SU-DHL-6 (cell line): ENCODE data around the gene ZNF248.

Experiments
- H2AFZ ChIP-seq: fragments of 200-600 bp; sonication (generic); 2 replicates; pipeline ENCODE4 v1.6.1; 2014; ENCODE audit warnings: low read depth, mild to moderate bottlenecking, moderate library complexity, mixed read lengths, antibody characterized with exemption, low read length; ENCODE audit not compliant: severe bottlenecking
- H3F3A ChIP-seq: fragments of 200-600 bp; shearing (Covaris generic); 2 replicates; pipeline ENCODE4 v1.6.0; 2016; ENCODE audit warnings: antibody characterized with exemption, mild to moderate bottlenecking; ENCODE audit not compliant: insufficient read depth
- H3K27ac ChIP-seq: fragments of 200-600 bp; sonication (generic); 2 replicates; pipeline ENCODE4 v1.5.1; 2016; ENCODE audit warnings: low read depth, mild to moderate bottlenecking, low read length, moderate library complexity, mixed read lengths
- H3K27me3 ChIP-seq: fragments of 200-600 bp; sonication (generic), shearing (Covaris generic); 2 replicates; pipeline ENCODE4 v1.6.0; 2014; ENCODE audit warnings: mild to moderate bottlenecking, low read length
- H3K36me3 ChIP-seq: fragments of 200-600 bp; sonication (generic); 2 replicates; pipeline ENCODE4 v1.6.1; 2014; ENCODE audit warnings: mild to moderate bottlenecking, low read length, mixed read lengths
- H3K4me2 ChIP-seq: fragments of 300-600, 200-600 bp; shearing (Covaris generic), sonication (generic); 2 replicates; pipeline ENCODE4 v1.6.0; 2014; ENCODE audit warnings: low read length, low read depth, mild to moderate bottlenecking; ENCODE audit not compliant: poor library complexity, severe bottlenecking
- H3K4me3 ChIP-seq: fragments of 200-600 bp; sonication (generic); 2 replicates; pipeline ENCODE4 v1.5.1; 2014; ENCODE audit warnings: antibody characterized with exemption, low read length, mild to moderate bottlenecking, mixed read lengths; ENCODE audit not compliant: insufficient read depth, poor library complexity, severe bottlenecking
- H3K79me2 ChIP-seq: fragments of 200-600 bp; sonication (generic); 2 replicates; pipeline ENCODE4 v1.6.1; 2014; ENCODE audit warnings: mild to moderate bottlenecking, low read length, moderate library complexity; ENCODE audit not compliant: insufficient read depth
- H3K9ac ChIP-seq: fragments of 200-600 bp; sonication (generic); 2 replicates; pipeline ENCODE4 v1.7.0; 2014; ENCODE audit warnings: mild to moderate bottlenecking, low read length
- H3K9me2 ChIP-seq: fragments of 200-600 bp; sonication (generic); replicated peaks from 2 replicates; pipeline ENCODE4 v1.6.1; 2014; ENCODE audit warnings: low read length; ENCODE audit not compliant: insufficient read depth
- H3K9me3 ChIP-seq: fragments of 200-600 bp; sonication (generic); 2 replicates; pipeline ENCODE4 v1.6.1; 2014; ENCODE audit warnings: low read length, mixed read lengths; ENCODE audit not compliant: insufficient read depth
- H4K20me1 ChIP-seq: fragments of 200-600 bp; sonication (generic); 2 replicates; pipeline ENCODE4 v1.6.1; 2014; ENCODE audit warnings: low read depth, mild to moderate bottlenecking, antibody characterized with exemption, low read length, moderate library complexity, mixed read lengths
- EZH2phosphoT487 ChIP-seq: fragments of 200-600 bp; sonication (generic), shearing (Covaris generic); conservative IDR thresholded peaks from 2 replicates; pipeline ENCODE4 v1.6.1; 2018; ENCODE audit warnings: mild to moderate bottlenecking, antibody characterized with exemption, low read length, moderate library complexity, mixed read lengths
- TF ChIP-seq, protein P1 (sequence below): fragments of 200-600 bp; sonication (generic); IDR thresholded peaks from one replicate; pipeline ENCODE4 v1.5.1; 2017; ENCODE audit warnings: antibody characterized with exemption, mild to moderate bottlenecking, low read length, moderate library complexity; ENCODE audit not compliant: insufficient read depth, poor library complexity, severe bottlenecking

The ZNF248 gene

DNA sequence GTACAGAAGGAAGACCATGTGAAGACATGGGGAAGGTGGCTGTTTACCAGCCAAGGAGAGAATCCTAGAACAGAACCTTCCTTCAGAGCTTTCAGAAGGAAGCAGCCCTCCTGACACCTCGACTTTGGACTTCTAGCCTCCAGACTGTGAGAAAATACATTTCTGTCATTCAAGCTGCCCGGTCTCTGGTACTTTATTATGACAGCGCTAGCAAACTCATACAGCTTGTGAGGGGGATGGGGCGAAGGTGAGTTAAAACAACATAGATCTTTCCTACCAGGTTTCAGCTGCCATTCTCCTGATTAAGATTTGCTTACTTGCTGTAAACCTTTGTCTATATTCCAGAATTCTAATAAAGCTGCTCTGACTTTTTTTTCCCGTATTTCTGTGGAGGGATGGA lies 14.9 kb upstream of the ZNF248 start:
- no peak overlapping the region for H2AFZ ChIP-seq

DNA sequence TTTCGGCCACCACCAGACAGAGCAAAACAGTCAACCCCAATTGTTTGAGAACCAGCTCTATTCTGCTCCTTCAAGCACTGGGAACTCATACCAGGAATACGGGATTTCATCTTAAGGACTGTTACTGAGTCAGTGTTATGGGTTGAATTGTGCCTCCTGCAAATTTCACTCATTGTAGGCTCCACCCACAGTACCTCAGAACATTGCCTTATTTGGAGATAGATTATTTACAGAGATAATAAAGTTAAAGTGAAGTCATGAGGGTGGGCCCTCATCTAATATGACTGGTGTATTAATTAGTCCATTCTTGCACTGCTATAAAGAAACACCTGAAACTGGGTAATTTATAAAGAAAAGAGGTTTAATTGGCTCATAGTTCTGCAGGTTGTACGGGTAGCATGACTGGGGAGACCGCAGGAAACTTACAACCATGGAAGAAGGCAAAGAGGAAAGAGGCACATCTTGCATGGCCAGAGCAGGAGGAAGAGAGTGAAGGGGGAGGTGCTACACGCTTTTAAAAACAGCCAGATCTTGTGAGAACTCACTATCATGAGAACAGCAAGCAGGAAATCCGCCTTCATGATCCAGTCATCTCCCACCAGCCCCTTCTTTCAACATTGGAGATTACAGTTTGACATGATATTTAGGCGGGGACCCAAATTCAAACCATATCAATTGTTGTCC lies 14.3 kb upstream of the ZNF248 start:
- H3K27ac ChIP-seq, result no peak overlapping the region
- TF ChIP-seq, protein P1, sequence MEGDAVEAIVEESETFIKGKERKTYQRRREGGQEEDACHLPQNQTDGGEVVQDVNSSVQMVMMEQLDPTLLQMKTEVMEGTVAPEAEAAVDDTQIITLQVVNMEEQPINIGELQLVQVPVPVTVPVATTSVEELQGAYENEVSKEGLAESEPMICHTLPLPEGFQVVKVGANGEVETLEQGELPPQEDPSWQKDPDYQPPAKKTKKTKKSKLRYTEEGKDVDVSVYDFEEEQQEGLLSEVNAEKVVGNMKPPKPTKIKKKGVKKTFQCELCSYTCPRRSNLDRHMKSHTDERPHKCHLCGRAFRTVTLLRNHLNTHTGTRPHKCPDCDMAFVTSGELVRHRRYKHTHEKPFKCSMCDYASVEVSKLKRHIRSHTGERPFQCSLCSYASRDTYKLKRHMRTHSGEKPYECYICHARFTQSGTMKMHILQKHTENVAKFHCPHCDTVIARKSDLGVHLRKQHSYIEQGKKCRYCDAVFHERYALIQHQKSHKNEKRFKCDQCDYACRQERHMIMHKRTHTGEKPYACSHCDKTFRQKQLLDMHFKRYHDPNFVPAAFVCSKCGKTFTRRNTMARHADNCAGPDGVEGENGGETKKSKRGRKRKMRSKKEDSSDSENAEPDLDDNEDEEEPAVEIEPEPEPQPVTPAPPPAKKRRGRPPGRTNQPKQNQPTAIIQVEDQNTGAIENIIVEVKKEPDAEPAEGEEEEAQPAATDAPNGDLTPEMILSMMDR, result no peak
- TF ChIP-seq EZH2phosphoT487, result no peak
- H4K20me1 ChIP-seq, result no peaks in the 10 kb centered on the region
- H3K9me3 ChIP-seq, result no peaks in the 10 kb centered on the region
- no peaks in the 10 kb centered on the region for H3F3A ChIP-seq
- no peak overlapping the region for H3K4me2 ChIP-seq
- no peak overlapping the region for H2AFZ ChIP-seq
- no peak overlapping the region for H3K4me3 ChIP-seq
- H3K9ac ChIP-seq, result no peak overlapping the region
- H3K27me3 ChIP-seq, result no peaks in the 10 kb centered on the region
- H3K36me3 ChIP-seq, result no peaks in the 10 kb centered on the region
- H3K79me2 ChIP-seq, result no peaks in the 10 kb centered on the region
- no peaks in the 10 kb centered on the region for H3K9me2 ChIP-seq

More for the DNA sequence above, 14.9 kb upstream of the ZNF248 start:
- no peaks in the 10 kb centered on the region for H3K36me3 ChIP-seq
- no peak overlapping the region for H3K4me2 ChIP-seq
- no peaks in the 10 kb centered on the region for H3K79me2 ChIP-seq
- H3K9me3 ChIP-seq, result no peaks in the 10 kb centered on the region
- H3F3A ChIP-seq, result no peaks in the 10 kb centered on the region
- no peak overlapping the region for H3K27ac ChIP-seq
- no peak overlapping the region for H3K4me3 ChIP-seq
- no peaks in the 10 kb centered on the region for H3K27me3 ChIP-seq
- no peaks in the 10 kb centered on the region for H4K20me1 ChIP-seq
- no peaks in the 10 kb centered on the region for H3K9me2 ChIP-seq
- TF ChIP-seq, protein P1, result no peak
- no peak for TF ChIP-seq EZH2phosphoT487
- no peak overlapping the region for H3K9ac ChIP-seq

DNA sequence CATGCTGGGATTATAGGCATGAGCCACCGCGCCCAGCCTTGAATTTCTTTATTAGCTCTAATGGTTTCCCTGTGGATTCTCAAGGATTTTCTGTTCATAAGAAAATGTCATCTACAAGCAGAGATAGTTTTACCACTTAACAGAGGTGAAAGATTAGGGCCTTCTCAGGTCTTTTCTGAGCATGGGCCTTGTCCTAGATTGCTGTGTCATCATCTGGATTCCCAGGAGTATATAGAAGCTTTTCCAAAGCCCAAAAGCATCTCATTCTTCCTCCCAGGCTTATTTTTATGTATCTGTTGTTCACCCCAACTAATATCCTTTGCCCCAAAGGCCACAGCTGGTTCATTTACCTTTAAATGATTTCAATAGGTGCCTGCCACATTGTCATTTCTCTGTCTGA lies 13.7 kb upstream of the ZNF248 start:
- no peaks in the 10 kb centered on the region for H3K36me3 ChIP-seq
- H3K9me2 ChIP-seq, result no peaks in the 10 kb centered on the region
- no peaks in the 10 kb centered on the region for H3K27me3 ChIP-seq
- no peak overlapping the region for H2AFZ ChIP-seq
- H3K9ac ChIP-seq, result no peak overlapping the region
- no peaks in the 10 kb centered on the region for H3F3A ChIP-seq
- no peak overlapping the region for H3K4me2 ChIP-seq
- no peaks in the 10 kb centered on the region for H3K79me2 ChIP-seq
- no peaks in the 10 kb centered on the region for H3K9me3 ChIP-seq
- H4K20me1 ChIP-seq, result no peaks in the 10 kb centered on the region
- H3K4me3 ChIP-seq, result no peak overlapping the region
- no peak overlapping the region for H3K27ac ChIP-seq
- TF ChIP-seq, protein P1, result no peak
- TF ChIP-seq EZH2phosphoT487, result no peak
